Hepatocyte (in vitro differentiated cells): ENCODE data around the gene WBP2NL.

Source experiments
- CTCF ChIP-seq: fragments of 200-600 bp; sonication (generic); IDR thresholded peaks from 2 replicates; pipeline ENCODE4 v1.5.1; 2016; ENCODE audit warnings: antibody characterized with exemption, mild to moderate bottlenecking; ENCODE audit not compliant: poor library complexity
- EZH2phosphoT487 ChIP-seq: fragments of 200-600 bp; sonication (generic); IDR thresholded peaks from one replicate; pipeline ENCODE4 v1.6.1; 2018; ENCODE audit warnings: antibody characterized with exemption, mild to moderate bottlenecking, low read depth, moderate library complexity; ENCODE audit not compliant: unreplicated experiment, severe bottlenecking

- TF ChIP-seq CTCF (no peak), EZH2phosphoT487 (no peak)
Measured at GRCh38 chr22:41991111-41991510, 7.5 kb upstream of the WBP2NL start.
